Ramos (cell line): ENCODE results near the gene WBP1.
"Not testable (repeated sequence)": the region's sequence is repeated elsewhere in the genome, so short reads cannot be mapped to it uniquely, and the experiment has no call there.

Source experiments
- in situ Hi-C: fragments of 300-500 bp; cut with MboI; formaldehyde crosslinking; loops from one replicate; pipeline ENCODE4 v1.14.3; 2022; ENCODE audit warnings: low sequenced_read_pairs; ENCODE audit not compliant: unreplicated experiment

Gene WBP1

DNA sequence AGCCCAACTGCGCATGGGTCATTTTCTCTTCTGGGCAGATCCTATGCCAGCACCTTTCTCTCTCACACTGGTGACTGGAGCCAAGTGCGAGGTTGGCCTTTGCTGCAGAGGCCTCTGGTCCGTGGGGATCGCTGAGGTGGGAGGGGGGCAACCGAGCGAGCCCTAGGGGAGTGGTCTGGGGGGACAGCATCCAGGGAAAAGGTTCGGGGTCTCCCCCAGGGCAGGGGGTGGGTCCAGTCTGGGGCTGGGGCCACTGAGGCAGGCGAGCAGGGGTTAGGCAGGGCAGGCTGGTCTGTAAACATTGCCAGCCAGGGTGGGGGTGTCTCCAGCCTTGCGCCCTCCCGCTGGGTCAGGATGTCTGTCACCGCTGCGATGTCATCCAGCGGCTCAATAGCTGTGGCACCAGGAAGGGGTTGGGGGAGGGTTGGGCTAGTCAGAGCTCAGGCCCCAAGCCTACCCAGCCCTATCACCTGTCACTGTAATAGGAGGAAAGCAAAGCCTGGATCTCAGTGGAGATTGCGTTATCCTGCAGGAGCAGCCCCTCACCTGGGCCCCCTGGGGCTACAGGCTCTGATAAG is 32.0 kb upstream of the WBP1 start:
- in situ Hi-C loops, result no loop called here

- in situ Hi-C loops, result no loop called here
These were observed 30.7 kb upstream of the WBP1 start for GRCh38 chr2:74427551-74427950.

GRCh38 chr2:74428675-74429074 is 29.6 kb upstream of the WBP1 start:
- in situ Hi-C loops, result no loop called here

DNA sequence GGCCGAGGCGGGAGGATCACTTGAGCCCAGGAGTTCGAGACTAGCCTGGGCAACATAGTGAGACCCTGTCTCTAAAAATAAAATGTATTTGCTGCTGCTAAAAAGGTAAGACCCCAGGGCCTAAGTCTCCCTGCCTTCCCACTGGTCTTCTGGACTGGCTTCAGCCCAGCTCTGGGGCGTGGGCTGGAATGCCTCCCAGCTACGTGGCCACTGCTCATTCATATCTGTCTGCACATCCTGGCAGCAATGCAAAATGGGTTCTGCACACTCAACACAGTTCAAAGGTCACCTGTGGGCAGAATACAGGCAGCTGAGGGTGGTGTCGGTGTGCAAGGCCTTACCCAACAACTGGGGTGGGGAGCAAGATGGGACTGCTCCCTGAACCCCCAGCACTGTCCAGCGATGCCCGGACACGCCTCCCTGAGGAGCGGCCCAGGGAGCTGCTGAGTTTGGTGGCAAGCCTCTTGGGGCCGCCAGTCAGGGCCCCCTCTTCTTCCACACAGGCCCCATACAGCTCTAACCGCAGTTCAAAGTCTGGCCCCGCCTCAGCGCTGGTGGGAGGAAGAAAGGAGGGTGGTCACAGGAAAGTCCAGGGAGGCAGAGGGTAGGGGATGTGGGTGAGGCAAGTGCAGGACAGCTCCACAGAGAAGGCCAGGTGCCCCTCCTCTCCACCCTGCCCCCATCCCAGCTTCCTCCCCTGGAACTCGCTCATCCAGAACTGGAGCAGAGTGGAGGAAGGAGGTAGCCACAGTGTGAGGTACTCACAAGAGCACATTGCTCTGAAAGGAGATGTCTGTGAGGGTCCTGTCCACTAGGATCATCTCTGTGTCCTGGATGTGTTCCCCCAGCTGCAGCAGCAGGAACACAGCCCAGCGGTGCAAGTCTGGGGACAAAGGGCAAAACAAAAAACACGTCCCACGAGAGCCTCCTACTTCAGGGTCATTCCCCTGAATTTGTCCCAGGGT is 28.5 kb upstream of the WBP1 start:
- in situ Hi-C loops, result no loop called here

DNA sequence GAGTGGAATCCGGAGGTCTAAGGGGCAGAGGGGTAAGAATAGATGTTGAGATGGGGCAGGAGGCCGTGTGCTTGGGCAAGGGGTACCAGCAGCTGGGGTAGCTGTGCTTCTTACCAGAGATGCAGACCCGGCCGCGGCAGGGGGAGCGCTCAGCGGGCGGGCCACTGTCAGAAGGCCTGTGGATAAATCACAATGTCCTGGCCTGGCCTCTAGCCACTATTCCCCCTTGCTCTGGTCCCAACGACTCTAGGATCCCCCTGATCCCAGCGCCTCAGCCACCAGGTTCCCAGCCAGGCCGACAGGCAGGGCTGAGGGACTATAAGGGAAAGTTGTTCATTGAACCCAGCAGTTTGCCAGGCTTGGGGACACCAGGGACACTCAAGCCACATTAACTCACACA is 27.7 kb upstream of the WBP1 start:
- in situ Hi-C loops, result no loop called here

DNA sequence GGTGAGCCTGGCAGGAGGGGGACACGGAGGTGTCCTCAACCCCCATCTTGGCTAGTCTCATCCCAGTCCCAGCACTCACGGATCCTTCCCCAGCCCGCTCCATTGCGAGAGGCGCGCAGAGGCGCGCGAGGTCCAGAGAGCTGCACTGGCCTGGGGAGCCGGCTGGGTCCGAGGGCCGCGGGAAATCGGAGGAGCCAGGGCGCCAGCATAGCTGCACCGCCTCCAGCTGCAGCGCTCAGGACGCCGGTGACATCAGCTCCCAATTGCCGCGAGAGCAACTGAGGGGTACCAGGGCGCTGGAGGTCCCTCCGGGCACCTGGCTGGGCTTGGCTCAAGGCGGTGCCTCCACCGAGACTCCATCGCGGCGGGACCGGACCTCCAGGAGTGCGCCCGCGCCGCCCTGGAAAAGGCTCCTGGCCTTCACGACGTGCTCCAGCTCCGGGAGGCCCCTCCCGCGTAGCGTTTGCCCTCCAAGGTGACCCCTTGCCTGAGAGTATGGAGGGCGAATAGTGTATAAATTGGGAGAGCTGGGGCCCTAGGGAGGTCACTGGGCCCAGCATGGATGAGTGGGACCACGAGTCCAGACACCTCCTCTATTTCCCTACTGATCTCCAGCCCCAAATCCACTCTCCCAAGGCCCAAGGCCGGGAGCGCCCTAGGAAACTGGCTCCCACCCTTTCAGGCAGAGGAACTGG is 22.0 kb upstream of the WBP1 start:
- in situ Hi-C loops, result no loop called here

- in situ Hi-C loops, result no loop called here
These were observed 21.2 kb upstream of the WBP1 start for GRCh38 chr2:74436848-74437695.

DNA sequence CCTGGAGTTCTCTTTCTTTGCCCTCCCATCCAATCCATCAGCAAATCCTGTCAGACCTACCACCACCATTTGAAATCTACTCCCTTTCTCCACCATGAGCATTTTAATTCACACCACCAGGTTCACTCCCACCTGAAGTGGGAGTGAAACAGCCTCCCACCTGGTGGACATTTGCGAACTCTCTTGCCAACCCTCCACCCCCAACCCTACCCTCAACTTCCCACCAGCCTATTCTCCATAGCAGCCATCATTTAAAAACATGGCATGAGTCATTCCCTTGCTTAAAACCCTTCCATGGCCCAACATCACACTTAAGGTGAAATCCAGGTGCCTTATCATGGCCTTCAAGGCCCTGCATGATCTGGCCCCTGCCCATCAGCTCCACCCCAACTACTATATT is 20.0 kb upstream of the WBP1 start:
- in situ Hi-C loops, result no loop called here

DNA sequence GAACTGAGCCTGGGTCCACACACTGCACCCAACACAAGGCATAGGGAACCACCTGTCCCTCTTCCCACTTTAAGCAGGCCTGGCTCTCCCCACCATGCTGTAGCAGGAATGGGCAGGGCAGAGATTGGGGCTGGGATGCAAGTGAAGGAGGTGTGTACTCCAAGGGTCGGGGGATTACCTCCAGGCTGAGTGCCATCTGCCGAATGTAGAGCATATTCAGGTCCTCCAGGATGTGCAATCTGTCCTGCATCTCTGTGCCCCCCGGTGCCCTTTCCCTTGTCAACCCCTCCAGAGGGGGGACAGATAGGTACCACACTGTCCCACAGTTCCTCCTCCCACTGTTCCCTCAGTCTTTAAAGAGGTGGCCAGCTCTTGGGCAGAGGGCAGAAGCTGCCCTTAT is 18.9 kb upstream of the WBP1 start:
- in situ Hi-C loops, result no loop called here

DNA sequence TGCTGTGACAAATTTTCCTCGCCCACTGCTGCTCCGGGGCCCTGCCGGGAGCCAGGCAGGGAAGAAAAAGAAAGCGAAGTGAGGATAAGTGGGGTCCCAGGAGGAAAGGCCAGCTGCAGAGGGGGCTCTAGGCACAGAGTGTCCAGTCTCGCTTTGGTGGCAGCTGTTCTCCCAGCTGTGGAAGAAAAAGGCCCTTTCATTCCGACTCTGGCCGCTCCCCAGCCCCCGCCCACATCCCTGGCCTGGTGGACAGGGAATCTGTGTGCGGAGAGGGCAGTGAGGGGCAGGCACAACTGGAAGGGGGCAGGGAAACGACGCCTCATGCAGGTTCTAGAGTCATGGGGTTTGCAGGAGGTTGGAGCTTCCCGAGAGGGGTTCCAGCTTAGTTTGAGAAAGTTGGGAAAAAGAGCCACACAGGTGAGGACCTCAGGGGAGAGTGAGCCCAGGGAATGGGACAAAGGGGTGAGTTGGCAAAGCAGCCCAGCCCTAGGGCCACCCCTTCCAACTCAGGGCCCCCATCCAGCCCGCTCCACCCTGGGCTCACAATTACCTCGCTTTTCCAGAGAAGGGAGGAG is 18.3 kb upstream of the WBP1 start:
- in situ Hi-C loops, result no loop called here

DNA sequence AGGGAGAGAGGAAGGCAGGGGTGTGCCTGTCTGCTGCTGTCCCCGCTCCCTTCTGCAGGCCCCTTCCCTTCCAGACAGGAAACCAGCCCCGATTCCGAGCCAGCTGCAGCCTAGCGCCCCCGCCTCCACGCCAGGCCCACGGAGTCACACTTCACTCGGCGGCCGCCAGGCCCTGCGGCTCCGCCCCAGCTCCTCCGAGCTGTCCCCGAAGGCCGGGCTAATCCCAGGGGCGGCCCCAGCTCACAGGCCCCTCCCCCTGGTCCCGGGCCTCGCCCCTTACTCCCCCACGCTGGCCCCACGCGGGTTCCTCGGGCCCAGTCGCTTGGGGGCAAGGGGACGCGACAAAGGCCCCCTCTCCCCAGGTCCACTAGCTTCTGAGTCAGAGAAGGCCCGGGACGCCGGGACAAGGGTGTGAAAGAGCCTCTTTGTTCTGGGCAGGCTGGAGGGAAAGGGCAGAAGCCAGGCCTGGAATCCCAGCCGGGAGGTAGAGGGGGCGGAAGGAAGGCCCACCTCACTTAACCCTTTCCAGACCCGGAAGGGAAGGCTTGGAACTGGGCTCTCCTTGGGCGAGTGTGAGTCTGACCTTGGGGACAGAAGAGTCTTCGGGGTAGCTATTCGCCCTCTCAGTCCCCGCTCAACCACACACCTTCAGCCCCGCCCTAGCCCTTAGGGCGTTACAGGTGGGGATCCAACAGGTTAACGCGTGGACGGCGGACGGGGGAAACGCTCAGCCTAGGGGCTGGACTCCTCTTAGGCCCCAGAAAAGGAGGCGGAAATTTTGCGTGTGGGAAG is 17.7 kb upstream of the WBP1 start:
- in situ Hi-C loops, result no loop called here

- in situ Hi-C loops, result no loop called here
These were observed 17.0 kb upstream of the WBP1 start for GRCh38 chr2:74441170-74441689.

GRCh38 chr2:74441690-74442482 is 16.4 kb upstream of the WBP1 start, which contains the start of gene RTKN:
TSS of gene RTKN (minus strand) at chr2:74441937. CDS start at chr2:74441816, 121 bp downstream.
- in situ Hi-C loops, result no loop called here

- in situ Hi-C loops, result not testable (repeated sequence)
These were observed 15.5 kb upstream of the WBP1 start for GRCh38 chr2:74442483-74443297.

GRCh38 chr2:74444498-74445318 is 13.5 kb upstream of the WBP1 start:
- in situ Hi-C loops, result no loop called here

DNA sequence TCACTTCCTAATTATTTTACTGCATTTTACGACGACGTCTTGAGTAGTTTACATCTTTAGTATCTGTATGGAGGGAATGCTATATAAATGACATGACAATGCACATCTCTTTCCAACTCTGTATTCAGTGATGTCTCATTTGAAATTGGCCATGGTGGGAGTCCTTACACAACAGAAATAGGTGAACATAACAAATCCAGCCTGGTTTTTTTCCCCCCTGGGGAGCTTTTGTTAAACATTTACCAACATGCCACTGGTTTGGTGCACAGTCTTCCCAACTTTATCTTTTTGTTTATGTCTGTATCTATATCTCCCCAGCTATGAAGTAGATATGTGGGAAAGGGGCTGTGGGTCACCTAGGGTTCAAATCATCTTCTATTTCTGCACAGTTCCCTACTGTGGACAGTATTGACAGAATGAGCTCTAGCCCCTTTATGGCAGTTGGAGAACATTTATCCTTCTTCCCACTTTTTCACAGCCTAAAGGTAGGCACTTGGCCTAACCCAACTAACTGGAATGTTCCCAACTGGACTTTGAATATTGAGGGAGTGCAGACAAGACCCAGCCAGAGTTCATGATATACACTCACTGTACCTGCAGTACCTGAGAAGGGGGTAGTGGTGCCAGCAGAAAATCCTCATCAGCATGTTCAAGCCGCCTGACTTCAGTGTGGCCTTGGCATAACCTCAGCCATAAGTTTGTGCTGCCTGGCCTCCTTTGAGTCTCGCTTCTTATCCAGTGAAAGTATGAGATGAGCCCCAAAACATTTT is 10.8 kb upstream of the WBP1 start:
- in situ Hi-C loops, result no loop called here
